HG03095 (cell line): Measurements from ENCODE around the gene GAL3ST2.

ENCODE experiments used
- ATAC-seq: cut with Tn5 transposase; IDR thresholded peaks from one replicate; pipeline ENCODE4 v1.9.1; 2021; ENCODE audit warnings: moderate library complexity; ENCODE audit not compliant: unreplicated experiment

The GAL3ST2 gene

GRCh38 chr2:241842620-241843211, 66.1 kb downstream of the GAL3ST2 start:
- peak; percentile 48 for ATAC-seq

- ATAC-seq: no peak
These were observed 66.9 kb downstream of the GAL3ST2 start for GRCh38 chr2:241843321-241844065.

GRCh38 chr2:241844066-241844728, 67.6 kb downstream of the GAL3ST2 start:
- peak; percentile 70 for ATAC-seq

- ATAC-seq: no peak
These were observed 68.4 kb downstream of the GAL3ST2 start for GRCh38 chr2:241844831-241845578.

GRCh38 chr2:241846406-241846805, 69.8 kb downstream of the GAL3ST2 start:
- ATAC-seq: no peak

- no peak for ATAC-seq
These were observed 72.4 kb downstream of the GAL3ST2 start for GRCh38 chr2:241848761-241849615.

GRCh38 chr2:241849616-241850543, 73.3 kb downstream of the GAL3ST2 start:
- no peak for ATAC-seq

GRCh38 chr2:241850544-241851324, 74.1 kb downstream of the GAL3ST2 start:
- ATAC-seq: no peak

GRCh38 chr2:241851325-241852115, 74.9 kb downstream of the GAL3ST2 start:
- ATAC-seq: no peak

GRCh38 chr2:241852116-241852980, 75.7 kb downstream of the GAL3ST2 start:
- ATAC-seq: no peak

- ATAC-seq: no peak
These were observed 76.5 kb downstream of the GAL3ST2 start for GRCh38 chr2:241852981-241853631.
